Heart left ventricle (tissue), 16 donors: Measurements from ENCODE around the gene MTNR1A. TPM values are rescaled to one million over a fixed set of nuclear protein-coding genes. Genes with fewer than 3 reads are reported as not detected.

Experiments used
- ATAC-seq, 4 donors: fragments of 200-7000 bp; cut with Tn5 transposase; one replicate each; pipeline ENCODE4 v1.9.1; 2020 to 2022; ENCODE audit warnings: moderate library complexity in 4 of 4, mild to moderate bottlenecking in 3 of 4, moderate number of reproducible peaks in 1 of 4
- DNase-seq, 5 donors: peaks; one replicate each; pipeline ENCODE4 v3.0.0-alpha.2; 2020
- H3K27ac ChIP-seq, 12 donors: fragments of 200-600 bp; sonication (generic) in 4 of 12; one replicate each; pipeline versions ENCODE4 v1.5.0 to v1.8.0; 2016 to 2022; ENCODE audit warnings: mild to moderate bottlenecking in 2 of 12
- H3K27me3 ChIP-seq, 9 donors: fragments of 200-600 bp; sonication (generic) in 2 of 9; one replicate each; pipeline versions ENCODE4 v1.5.1 to v1.8.0; 2016 to 2022; ENCODE audit warnings: mild to moderate bottlenecking in 3 of 9
- H3K36me3 ChIP-seq, 9 donors: fragments of 200-600 bp; sonication (generic) in 2 of 9; one replicate each; pipeline versions ENCODE4 v1.5.0 to v1.8.0; 2018 to 2022; ENCODE audit warnings: mild to moderate bottlenecking in 2 of 9
- H3K4me1 ChIP-seq, 12 donors: fragments of 200-600 bp; sonication (generic) in 4 of 12; one replicate each; pipeline versions ENCODE4 v1.5.0 to v1.8.0; 2016 to 2022; ENCODE audit warnings: mild to moderate bottlenecking in 3 of 12
- H3K4me3 ChIP-seq, 12 donors: fragments of 200-600 bp; sonication (generic) in 4 of 12; one replicate each; pipeline versions ENCODE4 v1.5.0 to v1.8.0; 2017 to 2022; ENCODE audit warnings: mild to moderate bottlenecking in 9 of 12, moderate library complexity in 4 of 12
- H3K9me3 ChIP-seq, 12 donors: fragments of 200-600 bp; sonication (generic) in 4 of 12; one replicate each; pipeline versions ENCODE4 v1.5.0 to v1.8.0; 2016 to 2022; ENCODE audit warnings: mild to moderate bottlenecking in 1 of 12
- POLR2A ChIP-seq, 2 donors: fragments of 450-650 bp; IDR thresholded peaks; one replicate each; pipeline ENCODE4 v1.6.1; 2017; ENCODE audit warnings: antibody characterized with exemption in 2 of 2, mild to moderate bottlenecking in 2 of 2, moderate library complexity in 2 of 2
- WGBS, 4 donors: extraction: QIAGEN DNeasy Blood & Tissue Kit in 2 of 4; methylation state at CpG; one replicate each; pipeline versions ENCODE4 v1.1.5 to v1.1.7; 2013 to 2018; 5-methylcytosine and 5-hydroxymethylcytosine counted together
- intact Hi-C, 10 donors: fragments of 100-400 bp; cut with DNase I; formaldehyde crosslinking; loops; one replicate each; pipeline versions ENCODE4 v1.11.1 to v1.14.2; 2022
- polyA plus RNA-seq, 2 donors: library from polyadenylated mRNA; stranded (reverse); fragments of 200-250 nt; gene quantifications; one replicate each; pipeline ENCODE4 v1.2.3, GENCODE V29; 2013
- total RNA-seq, 9 donors: library from RNA; depleted of rRNA in 2 of 9; stranded (reverse); fragments of >200 nt in 2 of 9; fragmentation: NEBNext Ultra II Directional in 3 of 9; extraction: Animal tissue kit (Norgen Biotek cat#: 25700) in 3 of 9; gene quantifications; one replicate each; pipeline versions ENCODE4 v1.1.0 to v1.2.4, GENCODE V29; 2016 to 2023
- TF ChIP-seq, protein P1 (sequence below), 12 donors: fragments of 200-600 bp; sonication (generic) in 4 of 12; IDR thresholded peaks; one replicate each; pipeline versions ENCODE4 v1.5.0 to v1.8.0; 2018 to 2022; ENCODE audit warnings: antibody characterized with exemption in 12 of 12, mild to moderate bottlenecking in 5 of 12
- donor health status: ischemic (EF 13 %, LVEDD 7.1; RV severe dilation, severe dysfunction).
- donor health status: healthy with polysubstance abuse.
- donor health status: DM: no; HTN: yes; CAD: no.
- donor health status: DM: no; HTN: no; CAD: no.
- donor health status: ischemic (EF 25% LVEDD 6.9; RV normal size, moderate dysfunction).
- donor health status: ischemic (EF 25% LVEDD 5.7; RV mildly dilated, moderate dysfunction).
- donor health status: healthy.
- donor health status: DM: yes; HTN: yes; CAD: no.
- donor health status: ischemic (EF 35%, LVEDD 5.7; RV mildly dilated, moderate dysfunction).
- donor health status: nonischemic (EF 11% LVEDD 7.7; RV severe dilation, severe dysfunction).
- donor health status: DM: yes; HTN: yes; CAD: no.
- donor health status: PGD.
- donor health status: ischemic (EF 29% LVEDD 5.4; RV normal size, mild dysfunction).
- donor health status: nonischemic (EF 23%, LVEDD 6.1; RV moderate dilation, normal function).

The MTNR1A gene
- total and polyA plus RNA-seq, 11 donors: not detected

DNA sequence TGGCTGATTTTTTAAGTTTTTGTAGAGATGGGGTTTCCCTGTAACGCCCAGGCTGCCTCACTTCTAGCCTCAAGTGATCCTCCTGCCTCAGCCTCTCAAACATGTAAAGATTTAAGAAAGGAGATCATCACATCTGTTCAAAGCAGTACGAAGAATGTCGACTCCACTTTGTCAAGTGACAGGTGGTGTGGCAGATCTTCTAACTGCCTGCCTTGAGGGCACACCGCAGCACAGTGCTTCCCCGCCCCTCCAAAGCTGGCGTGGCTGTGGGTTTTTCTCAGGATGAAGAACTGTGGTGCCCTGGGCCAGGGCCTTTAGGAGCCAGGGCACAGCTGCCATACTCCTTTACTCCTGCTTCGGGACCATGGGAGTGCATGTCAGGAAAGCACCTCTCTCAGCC lies 43.3 kb upstream of the MTNR1A start:
- no peak overlapping the region for H3K4me3 ChIP-seq
- WGBS, 4 donors: 93 to 95% (median 94%) methylated on average over 7 of the region's 7 CpGs
- no peak overlapping the region for H3K27ac ChIP-seq
- H3K36me3 ChIP-seq: peaks cover 0 to 100% (median 61%) of the 10 kb centered on the region in 9 donors
- TF ChIP-seq, protein P1, sequence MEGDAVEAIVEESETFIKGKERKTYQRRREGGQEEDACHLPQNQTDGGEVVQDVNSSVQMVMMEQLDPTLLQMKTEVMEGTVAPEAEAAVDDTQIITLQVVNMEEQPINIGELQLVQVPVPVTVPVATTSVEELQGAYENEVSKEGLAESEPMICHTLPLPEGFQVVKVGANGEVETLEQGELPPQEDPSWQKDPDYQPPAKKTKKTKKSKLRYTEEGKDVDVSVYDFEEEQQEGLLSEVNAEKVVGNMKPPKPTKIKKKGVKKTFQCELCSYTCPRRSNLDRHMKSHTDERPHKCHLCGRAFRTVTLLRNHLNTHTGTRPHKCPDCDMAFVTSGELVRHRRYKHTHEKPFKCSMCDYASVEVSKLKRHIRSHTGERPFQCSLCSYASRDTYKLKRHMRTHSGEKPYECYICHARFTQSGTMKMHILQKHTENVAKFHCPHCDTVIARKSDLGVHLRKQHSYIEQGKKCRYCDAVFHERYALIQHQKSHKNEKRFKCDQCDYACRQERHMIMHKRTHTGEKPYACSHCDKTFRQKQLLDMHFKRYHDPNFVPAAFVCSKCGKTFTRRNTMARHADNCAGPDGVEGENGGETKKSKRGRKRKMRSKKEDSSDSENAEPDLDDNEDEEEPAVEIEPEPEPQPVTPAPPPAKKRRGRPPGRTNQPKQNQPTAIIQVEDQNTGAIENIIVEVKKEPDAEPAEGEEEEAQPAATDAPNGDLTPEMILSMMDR (IDR thresholded peaks at IDR 0.05): no peak
- no peak for TF ChIP-seq POLR2A (IDR thresholded peaks at IDR 0.05)
- DNase-seq: no peak
- intact Hi-C loops: no loop called here
- H3K4me1 ChIP-seq: no peaks in the 10 kb centered on the region
- H3K9me3 ChIP-seq: no peaks in the 10 kb centered on the region
- no peak for ATAC-seq
- H3K27me3 ChIP-seq: no peaks in the 10 kb centered on the region

DNA sequence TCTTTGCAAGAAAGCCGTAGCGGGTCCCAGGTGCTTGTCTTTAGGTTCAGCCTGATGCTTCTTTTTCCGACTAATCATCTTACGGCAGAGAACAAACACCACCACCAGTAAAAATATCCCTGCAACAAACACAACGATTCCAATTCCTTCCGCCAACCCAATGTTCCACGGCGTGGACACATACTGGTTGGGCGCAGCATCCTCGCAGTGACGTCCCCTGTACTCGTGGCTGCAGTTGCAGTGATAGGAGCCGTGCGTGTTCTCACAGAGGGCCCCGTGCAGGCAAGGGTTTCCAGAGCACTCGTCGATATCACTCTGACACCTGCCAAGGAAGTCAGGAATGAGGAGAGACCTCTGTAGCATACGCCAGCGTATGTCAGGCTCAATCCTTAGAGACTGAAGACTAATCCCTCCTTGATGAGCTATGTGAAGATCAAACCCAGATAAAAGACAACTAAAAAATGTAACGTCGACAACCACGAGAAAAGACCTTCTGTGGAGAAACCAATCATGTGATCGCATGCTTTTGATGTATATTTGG lies 41.6 kb upstream of the MTNR1A start:
- H3K27ac ChIP-seq: no peak overlapping the region
- H3K36me3 ChIP-seq: peaks cover 0 to 100% (median 58%) of the 10 kb centered on the region in 9 donors
- intact Hi-C loops: no loop called here
- no peak for DNase-seq
- H3K9me3 ChIP-seq: no peaks in the 10 kb centered on the region
- no peaks in the 10 kb centered on the region for H3K4me1 ChIP-seq
- ATAC-seq: no peak
- 85 to 92% (median 90%) methylated on average over 19 to 23 of the region's 23 CpGs for WGBS, 4 donors
- H3K27me3 ChIP-seq: no peaks in the 10 kb centered on the region
- TF ChIP-seq POLR2A (IDR thresholded peaks at IDR 0.05): no peak
- TF ChIP-seq, protein P1 (IDR thresholded peaks at IDR 0.05): no peak
- H3K4me3 ChIP-seq: no peak overlapping the region

DNA sequence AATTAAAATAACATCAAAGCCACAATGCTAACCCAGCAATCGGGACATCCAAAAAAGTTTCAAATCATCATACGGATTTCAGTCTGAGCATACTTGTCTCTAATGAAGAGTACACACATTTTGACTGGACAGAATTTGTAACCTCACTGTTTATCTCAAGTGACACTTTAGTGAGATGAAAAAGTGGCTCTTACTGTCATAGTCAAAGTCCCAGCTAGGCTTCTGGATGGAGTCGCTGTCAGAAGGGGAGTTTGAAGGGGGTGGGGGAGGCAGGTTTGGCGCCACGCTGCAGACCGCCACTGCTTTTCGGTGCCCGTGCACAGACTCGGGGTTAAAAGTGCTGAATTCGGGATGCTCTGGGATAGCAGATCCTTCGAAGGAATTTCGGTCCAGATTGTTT lies 41.0 kb upstream of the MTNR1A start:
- no peaks in the 10 kb centered on the region for H3K27me3 ChIP-seq
- H3K9me3 ChIP-seq: no peaks in the 10 kb centered on the region
- no peaks in the 10 kb centered on the region for H3K4me1 ChIP-seq
- no peak for DNase-seq
- no peak overlapping the region for H3K27ac ChIP-seq
- ATAC-seq: no peak
- TF ChIP-seq POLR2A (IDR thresholded peaks at IDR 0.05): no peak
- TF ChIP-seq, protein P1 (IDR thresholded peaks at IDR 0.05): no peak
- peaks cover 0 to 100% (median 59%) of the 10 kb centered on the region in 9 donors for H3K36me3 ChIP-seq
- intact Hi-C loops: no loop called here
- H3K4me3 ChIP-seq: no peak overlapping the region
- 89 to 96% (median 90%) methylated on average over 12 of the region's 12 CpGs for WGBS, 4 donors

DNA sequence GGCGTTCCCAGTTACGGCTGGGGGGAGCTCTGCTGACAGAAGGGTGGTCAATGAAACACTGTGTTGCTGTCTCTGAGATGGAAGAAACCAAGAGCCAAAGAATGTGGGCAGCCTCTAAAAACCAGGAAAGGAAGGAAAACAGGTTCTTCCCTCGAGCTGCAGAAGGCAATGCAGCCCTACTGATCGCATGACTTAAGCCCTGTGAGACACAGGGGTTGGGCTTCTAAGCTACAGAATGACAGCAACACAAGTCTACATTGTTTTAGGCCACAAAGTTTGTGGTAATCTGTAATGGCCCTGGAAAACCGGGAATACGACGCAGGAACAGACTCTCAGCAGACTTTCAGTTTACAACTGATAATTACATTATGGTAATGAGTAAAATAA lies 38.2 kb upstream of the MTNR1A start:
- no peaks in the 10 kb centered on the region for H3K9me3 ChIP-seq
- H3K4me1 ChIP-seq: no peaks in the 10 kb centered on the region
- H3K27ac ChIP-seq: no peak overlapping the region
- H3K36me3 ChIP-seq: peaks cover 0 to 91% (median 41%) of the 10 kb centered on the region in 9 donors
- ATAC-seq: no peak
- no peak overlapping the region for H3K4me3 ChIP-seq
- no peak for DNase-seq
- 81 to 92% (median 86%) methylated on average over 7 of the region's 7 CpGs for WGBS, 4 donors
- intact Hi-C loops: no loop called here
- TF ChIP-seq, protein P1 (IDR thresholded peaks at IDR 0.05): no peak
- TF ChIP-seq POLR2A (IDR thresholded peaks at IDR 0.05): no peak
- no peaks in the 10 kb centered on the region for H3K27me3 ChIP-seq
